CD4-positive, alpha-beta T cell treated with Interleukin-1 beta for 1 hour (primary cell): ENCODE measurements around the gene WFDC13.
"Not testable (repeated sequence)": the region's sequence is repeated elsewhere in the genome, so short reads cannot be mapped to it uniquely, and the experiment has no call there.

Experiments used
- DNase-seq, 2 donors: peaks; one replicate each; pipeline ENCODE4 v3.0.0-alpha.2; 2020 to 2022

WFDC13 gene

DNA sequence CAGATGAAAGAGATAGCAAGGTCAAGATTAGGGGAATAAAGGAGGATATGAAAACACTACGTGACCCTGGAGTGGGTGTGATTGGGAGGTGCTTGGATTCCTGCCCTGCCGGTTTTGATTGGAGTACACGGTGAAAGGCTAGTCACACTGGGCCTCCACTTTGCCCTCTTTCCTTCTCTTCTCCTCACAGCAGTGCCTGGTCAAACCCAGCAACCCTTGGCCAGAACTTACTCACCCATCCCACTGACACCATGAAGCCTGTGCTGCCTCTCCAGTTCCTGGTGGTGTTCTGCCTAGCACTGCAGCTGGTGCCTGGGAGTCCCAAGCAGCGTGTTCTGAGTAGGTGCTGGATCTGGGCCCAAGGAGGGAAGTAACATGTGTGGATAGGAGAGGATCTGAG lies at the start of gene WFDC13:
Gene WFDC13 (plus strand): TSS at position 166 of the 400 bp plus-strand sequence. CDS start 86 bp downstream, at position 252.
- no peak for DNase-seq

DNA sequence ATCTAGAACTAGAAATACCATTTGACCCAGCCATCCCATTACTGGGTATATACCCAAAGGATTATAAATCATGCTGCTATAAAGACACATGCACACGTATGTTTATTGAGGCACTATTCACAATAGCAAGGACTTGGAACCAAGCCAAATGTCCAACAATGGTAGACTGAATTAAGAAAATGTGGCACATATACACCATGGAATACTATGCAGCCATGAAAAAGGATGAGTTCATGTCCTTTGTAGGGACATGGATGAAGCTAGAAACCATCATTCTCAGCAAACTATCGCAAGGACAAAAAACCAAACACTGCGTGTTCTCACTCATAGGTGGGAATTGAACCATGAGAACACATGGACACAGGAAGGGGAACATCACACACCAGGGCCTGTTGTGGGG lies 44.8 kb upstream of the WFDC13 start:
- DNase-seq: not testable (repeated sequence)

- DNase-seq: no peak
These were observed 31.7 kb upstream of the WFDC13 start, which contains the start of gene WFDC11 for GRCh38 chr20:45670139-45670538. Gene WFDC11, minus strand, starts transcription at chr20:45670239. Its CDS starts 19,639 bp downstream, at chr20:45650600.

DNA sequence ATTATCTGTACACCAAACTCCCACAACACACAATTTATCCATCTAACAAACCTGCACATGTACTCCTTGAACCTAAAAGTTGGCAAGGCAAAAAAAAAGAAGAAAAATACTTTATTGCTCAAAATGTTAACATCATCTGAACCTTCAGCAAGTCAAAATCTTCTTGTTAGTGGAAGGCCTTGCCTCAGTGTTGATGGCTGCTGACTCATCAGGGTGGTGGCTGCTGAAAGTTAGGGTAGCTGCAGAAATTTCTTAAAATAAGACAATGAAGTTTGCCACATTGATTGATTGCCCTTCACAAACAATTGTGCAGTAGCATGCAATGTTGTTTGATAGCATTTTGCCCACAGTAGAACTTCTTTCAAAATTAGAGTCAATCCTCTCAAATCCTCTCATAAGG lies 29.1 kb upstream of the WFDC13 start:
- DNase-seq: no peak

GRCh38 chr20:45679650-45680049 lies 22.2 kb upstream of the WFDC13 start:
- no peak for DNase-seq

DNA sequence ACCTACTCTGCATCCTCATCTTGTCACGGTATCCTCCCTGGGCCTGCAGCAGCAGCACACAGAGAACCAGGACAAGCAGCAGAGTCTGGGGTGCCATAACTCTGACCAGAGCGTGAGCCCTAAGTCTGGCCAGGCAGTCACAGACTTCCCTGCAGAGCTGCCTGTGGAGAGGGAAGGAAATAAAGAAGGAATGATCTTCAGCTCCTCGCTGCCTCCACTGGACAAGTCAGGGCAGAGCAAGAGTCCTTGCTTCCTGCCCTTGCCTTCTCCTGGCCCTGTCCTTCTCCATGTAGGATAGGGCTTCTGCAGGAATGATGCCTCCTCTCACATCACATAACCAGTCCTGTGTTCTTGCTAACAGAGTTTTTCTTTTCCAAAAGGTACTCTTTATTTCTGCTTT lies 15.9 kb upstream of the WFDC13 start:
- no peak for DNase-seq

- not testable (repeated sequence) for DNase-seq
These were observed 8.5 kb upstream of the WFDC13 start for GRCh38 chr20:45693346-45693745.

GRCh38 chr20:45695496-45695895 lies 6.3 kb upstream of the WFDC13 start:
- no peak for DNase-seq

DNA sequence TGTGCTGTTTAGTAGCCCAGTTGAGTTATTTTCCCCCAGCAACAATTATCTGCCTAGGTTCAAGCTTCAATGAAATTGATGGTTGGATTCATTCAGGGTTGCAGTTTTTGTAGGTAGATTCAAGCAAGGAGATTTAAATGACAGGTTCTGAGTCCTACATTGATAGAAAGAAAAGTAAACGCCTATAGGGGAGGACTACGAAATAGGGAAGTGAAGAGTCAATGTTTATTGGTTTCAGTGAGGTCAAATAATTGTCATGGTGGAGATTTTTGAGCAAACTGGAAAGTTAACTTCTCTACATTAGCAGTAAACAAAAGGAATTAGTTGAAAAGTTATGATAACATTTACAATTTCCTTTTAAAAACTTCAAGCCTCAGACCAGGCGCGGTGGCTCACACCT lies 734 bp upstream of the WFDC13 start:
- no peak for DNase-seq

GRCh38 chr20:45704969-45705637 lies 3.3 kb downstream of the WFDC13 start, which contains the start of gene WFDC10B:
Gene WFDC10B, minus strand, starts transcription at chr20:45705019. Its CDS starts 19,027 bp downstream, at chr20:45685992.
- DNase-seq: no peak

GRCh38 chr20:45716141-45716688 lies 14.4 kb downstream of the WFDC13 start:
- DNase-seq: not testable (repeated sequence)

DNA sequence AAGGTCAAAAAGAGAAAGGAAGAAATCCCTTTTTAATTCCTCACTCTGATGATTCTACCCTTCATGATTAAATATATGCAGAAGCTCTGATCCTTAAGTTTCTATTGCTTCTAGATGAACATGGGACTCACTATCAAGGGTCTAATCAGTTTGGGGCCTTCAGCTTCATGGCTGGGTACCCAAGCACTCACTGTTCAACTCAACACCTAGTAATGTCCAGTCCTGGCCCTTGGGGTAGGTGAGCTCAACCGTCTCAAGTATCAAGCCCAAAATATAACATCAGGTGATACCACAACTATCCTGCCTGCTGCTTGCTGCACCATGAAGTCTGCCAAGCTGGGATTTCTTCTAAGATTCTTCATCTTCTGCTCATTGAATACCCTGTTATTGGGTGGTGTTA lies 20.2 kb downstream of the WFDC13 start, which contains the start of gene SPINT4:
Gene SPINT4 (plus strand): TSS at position 301 of the 400 bp plus-strand sequence. CDS start 21 bp downstream, at position 322.
- DNase-seq: no peak

GRCh38 chr20:45725134-45725533 lies 23.3 kb downstream of the WFDC13 start:
- no peak for DNase-seq

DNA sequence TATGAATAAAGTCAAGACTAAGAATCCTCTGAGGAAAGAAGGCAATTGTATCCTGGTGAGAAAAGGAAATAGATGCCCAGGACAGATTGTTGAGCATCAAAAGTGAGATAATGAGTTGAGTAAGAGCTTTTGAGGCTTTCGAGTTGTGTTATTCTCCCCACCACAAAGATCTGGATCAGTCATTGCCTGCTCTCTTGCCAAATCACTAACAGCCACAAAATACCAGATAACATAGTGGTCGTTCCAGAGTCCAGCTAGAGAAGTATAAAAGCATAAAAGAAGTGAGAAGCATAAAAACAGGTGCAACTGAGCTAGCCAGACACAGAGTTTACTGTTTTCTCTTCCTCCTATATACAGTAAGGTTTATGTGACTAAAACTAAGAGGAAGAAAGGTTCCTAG lies 25.2 kb downstream of the WFDC13 start:
- DNase-seq: no peak

- DNase-seq: no peak
These were observed 30.4 kb downstream of the WFDC13 start for GRCh38 chr20:45732199-45732598.

GRCh38 chr20:45735552-45735951 lies 33.7 kb downstream of the WFDC13 start:
- DNase-seq: no peak

DNA sequence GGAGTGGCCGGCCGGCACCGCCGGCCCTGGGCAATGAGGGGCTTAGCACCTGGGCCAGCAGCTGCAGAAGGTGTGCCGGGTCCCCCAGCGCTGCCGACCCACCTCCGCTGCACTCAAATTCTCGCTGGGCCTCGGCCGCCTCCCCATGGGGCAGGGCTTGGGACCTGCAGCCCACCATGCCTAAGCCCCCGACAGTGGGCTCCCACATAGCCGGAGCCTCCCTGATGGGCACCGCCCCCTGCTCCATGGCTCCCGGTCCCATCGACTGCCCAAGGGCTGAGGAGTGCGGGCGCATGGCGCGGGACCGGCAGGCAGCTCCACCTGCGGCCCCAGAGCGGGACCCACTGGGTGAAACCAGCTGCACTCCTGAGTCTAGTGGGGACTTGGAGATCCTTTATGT lies 34.1 kb downstream of the WFDC13 start:
- DNase-seq: no peak

DNA sequence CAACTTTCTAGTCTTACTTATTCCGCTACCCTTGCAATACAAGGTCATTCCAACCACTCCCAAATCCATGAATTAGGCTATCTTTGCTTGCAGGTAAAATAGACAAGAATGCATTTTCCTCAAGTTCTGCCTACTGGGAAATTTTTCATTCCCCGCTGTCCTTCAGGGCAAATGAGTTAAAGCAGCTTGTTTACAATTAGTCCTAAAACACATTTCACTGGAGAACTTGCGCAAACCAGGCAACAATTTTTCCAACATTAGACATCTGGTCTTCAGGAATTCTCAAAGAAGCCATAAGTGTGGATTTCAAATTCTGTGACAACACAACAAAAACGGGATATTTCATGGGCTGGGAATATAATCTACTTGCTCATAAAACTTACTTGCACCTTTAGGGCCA lies 40.8 kb downstream of the WFDC13 start:
- no peak for DNase-seq

DNA sequence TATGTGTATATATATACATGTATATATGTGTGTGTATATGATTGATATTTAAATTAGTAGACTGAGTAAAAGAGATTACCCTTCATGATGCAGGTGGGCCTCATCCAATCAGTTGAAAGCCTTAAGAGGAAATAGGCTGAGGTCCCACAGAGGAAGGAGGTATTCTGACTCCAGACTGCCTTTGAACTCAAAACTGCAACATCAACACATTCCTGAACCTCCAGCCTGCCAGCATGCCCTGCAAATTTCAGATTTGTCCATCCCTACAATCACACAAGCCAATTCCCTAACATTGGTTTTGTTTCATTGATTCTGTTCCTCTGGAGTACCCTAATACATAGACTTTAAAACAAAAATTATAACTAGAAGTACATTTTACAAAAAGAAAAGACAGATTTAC lies 43.2 kb downstream of the WFDC13 start:
- DNase-seq: no peak

DNA sequence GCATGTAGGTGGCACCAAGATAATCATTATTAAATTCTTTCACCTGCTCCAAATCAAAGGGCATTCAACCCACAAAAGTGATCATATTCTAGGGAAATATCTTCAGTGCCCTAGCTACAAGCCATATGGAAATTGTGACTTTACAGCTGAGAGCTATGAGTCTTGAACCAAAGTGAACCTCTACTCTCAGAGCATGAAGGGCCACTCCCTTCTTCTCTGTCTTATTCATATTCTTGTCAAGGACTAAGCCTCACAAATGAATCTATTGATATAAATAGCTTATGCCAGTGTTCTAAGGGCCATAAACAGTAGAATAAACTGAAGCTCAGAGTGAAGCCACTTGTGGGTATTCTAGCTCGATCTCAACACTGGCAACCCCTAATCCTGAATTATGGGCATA lies 49.9 kb downstream of the WFDC13 start:
- no peak for DNase-seq

DNA sequence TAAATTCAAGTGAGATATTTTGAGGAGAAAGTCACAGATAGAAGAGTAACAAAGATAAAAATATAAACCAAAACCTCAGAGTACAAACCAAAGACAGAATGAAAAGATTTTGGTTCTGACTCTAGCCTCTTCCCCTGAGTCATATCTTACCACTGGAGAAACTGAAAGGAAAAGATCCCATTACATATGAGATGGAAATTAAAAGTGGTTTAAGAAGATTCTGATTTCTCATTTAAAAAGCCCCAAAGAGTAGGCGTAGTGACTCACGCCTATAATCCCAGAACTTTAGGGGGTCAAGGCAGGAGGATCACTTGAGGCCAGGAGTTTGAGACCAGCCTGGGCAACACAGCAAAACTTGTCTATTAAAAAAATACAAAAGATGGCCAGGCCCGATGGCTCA lies 50.9 kb downstream of the WFDC13 start:
- no peak for DNase-seq

GRCh38 chr20:45758096-45758495 lies 56.3 kb downstream of the WFDC13 start:
- no peak for DNase-seq
